HEK293 (cell line): ENCODE data around the gene PKMYT1.
A peak's percentile ranks its signal among the peaks of the same experiment; 100 is the strongest.

Source experiments
- CTCF ChIA-PET: fragments of 350-600 bp; formaldehyde crosslinking; extraction: SDS; loops from one replicate; lab custom pipeline; 2021; ENCODE audit warnings: antibody characterized with exemption; lab: Yijun Ruan, JAX
- POLR2A ChIA-PET: fragments of 300-600 bp; formaldehyde crosslinking; extraction: SDS; loops from one replicate; lab custom pipeline; 2020; ENCODE audit warnings: antibody characterized with exemption, inconsistent platforms; lab: Yijun Ruan, JAX
- H3K27ac ChIP-seq: fragments of 200-500 bp; sonication (Bioruptor generic); 2 replicates; pipeline ENCODE4 v1.5.1; 2014; ENCODE audit warnings: low read depth, low read length, control low read depth, inconsistent platforms; ENCODE audit errors: extremely low read depth
- H3K36me3 ChIP-seq, 2 experiments: fragments of 200-500 bp in 1 of 2; sonication (Bioruptor generic) in 1 of 2; 1 replicate in 1 of 2; 2 replicates in 1 of 2; pipeline ENCODE4 v1.5.1; 2014 to 2017; ENCODE audit warnings: inconsistent platforms in 2 of 2, low read length in 2 of 2; ENCODE audit not compliant: control insufficient read depth in 2 of 2, insufficient read depth in 1 of 2
- H3K4me1 ChIP-seq: fragments of 200-500 bp; sonication (Bioruptor generic); 2 replicates; pipeline ENCODE4 v1.5.1; 2014; ENCODE audit warnings: mild to moderate bottlenecking, low read length, inconsistent platforms; ENCODE audit not compliant: control insufficient read depth, insufficient read depth
- H3K4me3 ChIP-seq: 2 replicates; pipeline ENCODE4 v1.5.1; 2011; ENCODE audit warnings: low read depth, mild to moderate bottlenecking, control low read depth, low read length, moderate library complexity
- H3K9me3 ChIP-seq: fragments of 200-500 bp; sonication (Bioruptor generic); 2 replicates; pipeline ENCODE4 v1.5.1; 2014; ENCODE audit warnings: low read depth, low read length, inconsistent platforms; ENCODE audit not compliant: control insufficient read depth, insufficient read depth
- GFI1B ChIP-seq: fragments of 450-650 bp; formaldehyde crosslinking; IDR thresholded peaks from 2 replicates; pipeline ENCODE4 v1.5.1; 2016; ENCODE audit warnings: missing biosample characterization, missing genetic modification characterization
- GLIS1 ChIP-seq: fragments of 450-650 bp; formaldehyde crosslinking; IDR thresholded peaks from 2 replicates; pipeline ENCODE4 v1.5.1; 2016; ENCODE audit warnings: missing biosample characterization, missing genetic modification characterization
- GLIS2 ChIP-seq: fragments of 450-650 bp; formaldehyde crosslinking; IDR thresholded peaks from 2 replicates; pipeline ENCODE4 v1.5.1; 2016; ENCODE audit warnings: missing biosample characterization, missing genetic modification characterization
- SCRT1 ChIP-seq: fragments of 450-650 bp; formaldehyde crosslinking; IDR thresholded peaks from 2 replicates; pipeline ENCODE4 v1.5.1; 2016; ENCODE audit warnings: missing biosample characterization, missing genetic modification characterization, borderline replicate concordance
- SCRT2 ChIP-seq: fragments of 450-650 bp; formaldehyde crosslinking; IDR thresholded peaks from 2 replicates; pipeline ENCODE4 v1.5.1; 2016; ENCODE audit warnings: missing biosample characterization, missing genetic modification characterization
- SP2 ChIP-seq: fragments of 450-650 bp; formaldehyde crosslinking; IDR thresholded peaks from 2 replicates; pipeline ENCODE4 v1.5.1; 2016; ENCODE audit warnings: missing biosample characterization, missing genetic modification characterization
- ZBTB1 ChIP-seq: fragments of 450-650 bp; formaldehyde crosslinking; IDR thresholded peaks from 2 replicates; pipeline ENCODE4 v1.5.1; 2016; ENCODE audit warnings: missing biosample characterization, missing genetic modification characterization
- ZFP69B ChIP-seq: fragments of 450-650 bp; formaldehyde crosslinking; IDR thresholded peaks from 2 replicates; pipeline ENCODE4 v1.5.1; 2016; ENCODE audit warnings: missing biosample characterization, missing genetic modification characterization
- ZNF112 ChIP-seq: fragments of 450-650 bp; formaldehyde crosslinking; IDR thresholded peaks from 2 replicates; pipeline ENCODE4 v1.5.0; 2017; ENCODE audit warnings: missing biosample characterization, missing genetic modification characterization
- ZNF16 ChIP-seq: fragments of 450-650 bp; formaldehyde crosslinking; IDR thresholded peaks from 2 replicates; pipeline ENCODE4 v1.5.1; 2016; ENCODE audit warnings: low read depth, missing biosample characterization, missing genetic modification characterization
- ZNF248 ChIP-seq: fragments of 450-650 bp; formaldehyde crosslinking; IDR thresholded peaks from 2 replicates; pipeline ENCODE4 v1.5.1; 2017; ENCODE audit warnings: missing biosample characterization, missing genetic modification characterization
- ZNF335 ChIP-seq: fragments of 450-650 bp; formaldehyde crosslinking; conservative IDR thresholded peaks from 2 replicates; pipeline ENCODE4 v1.5.1; 2016; ENCODE audit warnings: missing biosample characterization, missing genetic modification characterization
- ZNF366 ChIP-seq: fragments of 450-650 bp; formaldehyde crosslinking; conservative IDR thresholded peaks from 2 replicates; pipeline ENCODE4 v1.5.1; 2016; ENCODE audit warnings: missing biosample characterization, missing genetic modification characterization
- ZNF514 ChIP-seq: fragments of 450-650 bp; formaldehyde crosslinking; IDR thresholded peaks from 2 replicates; pipeline ENCODE4 v1.5.1; 2016; ENCODE audit warnings: missing biosample characterization, missing genetic modification characterization
- ZNF560 ChIP-seq: fragments of 450-650 bp; formaldehyde crosslinking; IDR thresholded peaks from 2 replicates; pipeline ENCODE4 v1.5.1; 2017; ENCODE audit warnings: missing biosample characterization, missing genetic modification characterization, borderline replicate concordance
- ZNF561 ChIP-seq: fragments of 450-650 bp; IDR thresholded peaks from 2 replicates; pipeline ENCODE4 v1.5.1; 2018; ENCODE audit warnings: missing biosample characterization, missing genetic modification characterization, borderline replicate concordance
- ZNF585B ChIP-seq: fragments of 450-650 bp; formaldehyde crosslinking; IDR thresholded peaks from 2 replicates; pipeline ENCODE4 v1.5.1; 2016; ENCODE audit warnings: missing biosample characterization, missing genetic modification characterization
- ZNF629 ChIP-seq: fragments of 450-650 bp; formaldehyde crosslinking; IDR thresholded peaks from 2 replicates; pipeline ENCODE4 v1.5.1; 2017; ENCODE audit warnings: missing biosample characterization, missing genetic modification characterization
- ZNF707 ChIP-seq: fragments of 450-650 bp; formaldehyde crosslinking; IDR thresholded peaks from 2 replicates; pipeline ENCODE4 v1.5.1; 2016; ENCODE audit warnings: missing biosample characterization, missing genetic modification characterization
- ZNF747 ChIP-seq: fragments of 450-650 bp; formaldehyde crosslinking; IDR thresholded peaks from 2 replicates; pipeline ENCODE4 v1.5.1; 2016; ENCODE audit warnings: missing biosample characterization, missing genetic modification characterization
- ZNF837 ChIP-seq: fragments of 450-650 bp; formaldehyde crosslinking; IDR thresholded peaks from 2 replicates; pipeline ENCODE4 v1.5.1; 2016; ENCODE audit warnings: missing biosample characterization, missing genetic modification characterization
- TF ChIP-seq, protein P1 (sequence below): IDR thresholded peaks from 2 replicates; pipeline ENCODE4 v1.6.1; 2011; ENCODE audit warnings: mild to moderate bottlenecking, low read depth, low read length, borderline replicate concordance
- TF ChIP-seq, protein P2 (sequence below): fragments of 450-650 bp; formaldehyde crosslinking; IDR thresholded peaks from 2 replicates; pipeline ENCODE4 v1.5.1; 2017; ENCODE audit warnings: missing biosample characterization, missing genetic modification characterization
- TF ChIP-seq, protein P3 (sequence below): fragments of 450-650 bp; formaldehyde crosslinking; IDR thresholded peaks from 2 replicates; pipeline ENCODE4 v1.5.1; 2016; ENCODE audit warnings: missing biosample characterization, missing genetic modification characterization
- TF ChIP-seq, protein P4 (sequence below): fragments of 450-650 bp; formaldehyde crosslinking; IDR thresholded peaks from 2 replicates; pipeline ENCODE4 v1.5.1; 2016; ENCODE audit warnings: missing biosample characterization, missing genetic modification characterization
- TF ChIP-seq, protein P5 (sequence below): fragments of 450-650 bp; formaldehyde crosslinking; IDR thresholded peaks from 2 replicates; pipeline ENCODE4 v1.5.1; 2016; ENCODE audit warnings: missing biosample characterization, missing genetic modification characterization

PKMYT1 gene

DNA sequence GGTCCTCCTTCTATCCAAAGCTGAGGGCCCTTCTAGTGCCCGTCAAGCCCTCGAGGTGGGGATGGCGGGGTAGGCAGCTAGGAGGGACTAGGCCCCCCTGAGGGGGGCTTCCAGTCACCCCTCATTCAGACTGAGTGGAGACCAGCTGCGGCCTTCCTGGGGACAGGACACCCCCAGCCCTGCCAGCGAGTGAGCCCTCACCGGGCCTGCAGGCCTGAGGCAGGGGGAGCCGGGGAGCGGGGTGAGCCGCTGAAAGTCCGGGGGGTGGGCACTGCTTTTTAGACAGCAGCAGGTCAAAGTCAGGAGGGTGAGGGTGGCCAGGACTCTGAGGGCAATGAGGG, 24.8 kb downstream of the PKMYT1 start:
- Histone ChIP-seq H3K4me3 (no peak overlapping the region), H3K27ac (no peak overlapping the region), H3K9me3 (no peaks in the 10 kb centered on the region), H3K4me1 (no peaks in the 10 kb centered on the region), H3K36me3 (no peaks in the 10 kb centered on the region)
- TF ChIP-seq ZNF112 (tag by site-specific recombination) (no peak), ZNF248 (tag by site-specific recombination) (no peak), ZNF366 (tag by site-specific recombination) (no peak), ZNF561 (tag by site-specific recombination) (no peak), SP2 (tag by site-specific recombination) (no peak), ZNF560 (tag by site-specific recombination) (no peak), GFI1B (tag by site-specific recombination) (no peak), ZNF585B (tag by site-specific recombination) (no peak), ZBTB1 (tag by site-specific recombination) (no peak)
- TF ChIP-seq, protein P1, sequence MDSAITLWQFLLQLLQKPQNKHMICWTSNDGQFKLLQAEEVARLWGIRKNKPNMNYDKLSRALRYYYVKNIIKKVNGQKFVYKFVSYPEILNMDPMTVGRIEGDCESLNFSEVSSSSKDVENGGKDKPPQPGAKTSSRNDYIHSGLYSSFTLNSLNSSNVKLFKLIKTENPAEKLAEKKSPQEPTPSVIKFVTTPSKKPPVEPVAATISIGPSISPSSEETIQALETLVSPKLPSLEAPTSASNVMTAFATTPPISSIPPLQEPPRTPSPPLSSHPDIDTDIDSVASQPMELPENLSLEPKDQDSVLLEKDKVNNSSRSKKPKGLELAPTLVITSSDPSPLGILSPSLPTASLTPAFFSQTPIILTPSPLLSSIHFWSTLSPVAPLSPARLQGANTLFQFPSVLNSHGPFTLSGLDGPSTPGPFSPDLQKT, result no peak
- TF ChIP-seq, protein P2, sequence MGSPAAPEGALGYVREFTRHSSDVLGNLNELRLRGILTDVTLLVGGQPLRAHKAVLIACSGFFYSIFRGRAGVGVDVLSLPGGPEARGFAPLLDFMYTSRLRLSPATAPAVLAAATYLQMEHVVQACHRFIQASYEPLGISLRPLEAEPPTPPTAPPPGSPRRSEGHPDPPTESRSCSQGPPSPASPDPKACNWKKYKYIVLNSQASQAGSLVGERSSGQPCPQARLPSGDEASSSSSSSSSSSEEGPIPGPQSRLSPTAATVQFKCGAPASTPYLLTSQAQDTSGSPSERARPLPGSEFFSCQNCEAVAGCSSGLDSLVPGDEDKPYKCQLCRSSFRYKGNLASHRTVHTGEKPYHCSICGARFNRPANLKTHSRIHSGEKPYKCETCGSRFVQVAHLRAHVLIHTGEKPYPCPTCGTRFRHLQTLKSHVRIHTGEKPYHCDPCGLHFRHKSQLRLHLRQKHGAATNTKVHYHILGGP (tag by site-specific recombination), result no peak
- ChIA-PET POLR2A (no interaction called here), CTCF (no interaction called here)

DNA sequence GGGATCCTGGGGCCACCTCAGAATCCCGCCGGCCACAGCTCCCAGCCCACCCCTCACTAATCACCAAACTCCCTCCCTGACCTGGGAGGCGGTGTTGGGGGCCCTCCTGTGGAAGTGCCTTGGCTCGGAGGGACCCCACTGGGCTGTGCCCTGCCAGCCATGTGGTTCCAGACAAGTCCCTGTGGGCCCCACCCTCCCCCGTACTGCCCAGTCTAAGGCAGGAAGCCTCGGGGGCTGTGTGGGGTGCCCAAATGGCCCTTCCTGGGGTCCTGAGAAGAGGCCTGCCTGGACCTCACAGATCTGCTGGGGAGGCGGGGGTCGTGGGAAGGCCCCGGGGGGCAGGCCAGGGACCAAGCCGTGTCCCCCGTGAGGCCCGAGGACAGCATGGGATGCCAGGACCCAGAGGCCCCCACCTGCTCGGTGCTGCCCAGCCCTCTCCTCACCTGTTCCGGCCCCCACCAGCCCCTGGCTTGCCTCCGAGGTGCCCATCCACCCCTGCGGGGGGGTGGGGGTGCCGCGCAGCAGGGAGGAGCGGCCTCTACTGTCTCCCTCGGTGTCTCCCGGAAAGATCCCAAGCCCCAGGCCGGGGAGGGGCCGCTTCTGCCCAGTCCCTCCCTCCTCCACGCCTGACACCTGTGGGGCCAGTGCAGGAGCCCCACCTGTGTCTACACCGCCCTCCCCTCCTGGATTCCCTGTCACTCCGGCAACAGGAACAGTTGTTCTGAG, 25.4 kb downstream of the PKMYT1 start:
- CTCF ChIA-PET, result no interaction called here
- TF ChIP-seq ZNF837 (tag by site-specific recombination), result no peak
- TF ChIP-seq, protein P3, sequence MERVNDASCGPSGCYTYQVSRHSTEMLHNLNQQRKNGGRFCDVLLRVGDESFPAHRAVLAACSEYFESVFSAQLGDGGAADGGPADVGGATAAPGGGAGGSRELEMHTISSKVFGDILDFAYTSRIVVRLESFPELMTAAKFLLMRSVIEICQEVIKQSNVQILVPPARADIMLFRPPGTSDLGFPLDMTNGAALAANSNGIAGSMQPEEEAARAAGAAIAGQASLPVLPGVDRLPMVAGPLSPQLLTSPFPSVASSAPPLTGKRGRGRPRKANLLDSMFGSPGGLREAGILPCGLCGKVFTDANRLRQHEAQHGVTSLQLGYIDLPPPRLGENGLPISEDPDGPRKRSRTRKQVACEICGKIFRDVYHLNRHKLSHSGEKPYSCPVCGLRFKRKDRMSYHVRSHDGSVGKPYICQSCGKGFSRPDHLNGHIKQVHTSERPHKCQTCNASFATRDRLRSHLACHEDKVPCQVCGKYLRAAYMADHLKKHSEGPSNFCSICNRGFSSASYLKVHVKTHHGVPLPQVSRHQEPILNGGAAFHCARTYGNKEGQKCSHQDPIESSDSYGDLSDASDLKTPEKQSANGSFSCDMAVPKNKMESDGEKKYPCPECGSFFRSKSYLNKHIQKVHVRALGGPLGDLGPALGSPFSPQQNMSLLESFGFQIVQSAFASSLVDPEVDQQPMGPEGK (tag by site-specific recombination), result peak; percentile 55; the same call in 1 of the 2 replicates
- peak; percentile 91 for TF ChIP-seq SCRT1 (tag by site-specific recombination)
- TF ChIP-seq ZNF335, result no peak
- TF ChIP-seq GLIS1 (tag by site-specific recombination), result peak; percentile 17; the same call in 1 of the 2 replicates
- TF ChIP-seq, protein P4, sequence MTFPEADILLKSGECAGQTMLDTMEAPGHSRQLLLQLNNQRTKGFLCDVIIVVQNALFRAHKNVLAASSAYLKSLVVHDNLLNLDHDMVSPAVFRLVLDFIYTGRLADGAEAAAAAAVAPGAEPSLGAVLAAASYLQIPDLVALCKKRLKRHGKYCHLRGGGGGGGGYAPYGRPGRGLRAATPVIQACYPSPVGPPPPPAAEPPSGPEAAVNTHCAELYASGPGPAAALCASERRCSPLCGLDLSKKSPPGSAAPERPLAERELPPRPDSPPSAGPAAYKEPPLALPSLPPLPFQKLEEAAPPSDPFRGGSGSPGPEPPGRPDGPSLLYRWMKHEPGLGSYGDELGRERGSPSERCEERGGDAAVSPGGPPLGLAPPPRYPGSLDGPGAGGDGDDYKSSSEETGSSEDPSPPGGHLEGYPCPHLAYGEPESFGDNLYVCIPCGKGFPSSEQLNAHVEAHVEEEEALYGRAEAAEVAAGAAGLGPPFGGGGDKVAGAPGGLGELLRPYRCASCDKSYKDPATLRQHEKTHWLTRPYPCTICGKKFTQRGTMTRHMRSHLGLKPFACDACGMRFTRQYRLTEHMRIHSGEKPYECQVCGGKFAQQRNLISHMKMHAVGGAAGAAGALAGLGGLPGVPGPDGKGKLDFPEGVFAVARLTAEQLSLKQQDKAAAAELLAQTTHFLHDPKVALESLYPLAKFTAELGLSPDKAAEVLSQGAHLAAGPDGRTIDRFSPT (tag by site-specific recombination), result no peak
- peak; percentile 42 for TF ChIP-seq GLIS2
- TF ChIP-seq SCRT2 (tag by site-specific recombination), result peak; percentile 64
- no peak for TF ChIP-seq ZNF747 (tag by site-specific recombination)
- no peak for TF ChIP-seq ZNF514 (tag by site-specific recombination)
- TF ChIP-seq ZNF707, result no peak
- TF ChIP-seq, protein P5, sequence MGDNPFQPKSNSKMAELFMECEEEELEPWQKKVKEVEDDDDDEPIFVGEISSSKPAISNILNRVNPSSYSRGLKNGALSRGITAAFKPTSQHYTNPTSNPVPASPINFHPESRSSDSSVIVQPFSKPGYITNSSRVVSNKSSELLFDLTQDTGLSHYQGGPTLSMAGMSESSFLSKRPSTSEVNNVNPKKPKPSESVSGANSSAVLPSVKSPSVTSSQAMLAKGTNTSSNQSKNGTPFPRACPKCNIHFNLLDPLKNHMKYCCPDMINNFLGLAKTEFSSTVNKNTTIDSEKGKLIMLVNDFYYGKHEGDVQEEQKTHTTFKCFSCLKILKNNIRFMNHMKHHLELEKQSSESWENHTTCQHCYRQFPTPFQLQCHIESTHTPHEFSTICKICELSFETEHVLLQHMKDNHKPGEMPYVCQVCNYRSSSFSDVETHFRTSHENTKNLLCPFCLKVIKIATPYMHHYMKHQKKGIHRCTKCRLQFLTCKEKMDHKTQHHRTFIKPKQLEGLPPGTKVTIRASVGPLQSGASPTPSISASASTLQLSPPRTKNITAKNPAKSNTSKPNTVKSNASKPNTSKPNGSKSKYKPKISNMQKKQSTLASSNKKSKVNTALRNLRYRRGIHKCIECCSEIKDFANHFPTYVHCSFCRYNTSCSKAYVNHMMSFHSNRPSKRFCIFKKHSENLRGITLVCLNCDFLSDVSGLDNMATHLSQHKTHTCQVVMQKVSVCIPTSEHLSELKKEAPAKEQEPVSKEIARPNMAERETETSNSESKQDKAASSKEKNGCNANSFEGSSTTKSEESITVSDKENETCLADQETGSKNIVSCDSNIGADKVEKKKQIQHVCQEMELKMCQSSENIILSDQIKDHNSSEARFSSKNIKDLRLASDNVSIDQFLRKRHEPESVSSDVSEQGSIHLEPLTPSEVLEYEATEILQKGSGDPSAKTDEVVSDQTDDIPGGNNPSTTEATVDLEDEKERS (tag by site-specific recombination), result no peak
- TF ChIP-seq ZNF629 (tag by site-specific recombination), result no peak
- TF ChIP-seq ZNF16 (tag by site-specific recombination), result no peak
- peak; percentile 72 for TF ChIP-seq ZFP69B (tag by site-specific recombination)

More for the DNA sequence above, 25.4 kb downstream of the PKMYT1 start:
- POLR2A ChIA-PET, result no interaction called here
- H3K36me3 ChIP-seq, result no peaks in the 10 kb centered on the region
- no peaks in the 10 kb centered on the region for H3K9me3 ChIP-seq
- H3K4me1 ChIP-seq, result no peaks in the 10 kb centered on the region
- H3K27ac ChIP-seq, result no peak overlapping the region
- H3K4me3 ChIP-seq, result no peak overlapping the region
